Left ventricle myocardium superior (tissue), 1 donor: ENCODE data around the gene POLR1D. TPM values are rescaled to one million over a fixed set of nuclear protein-coding genes. Genes with fewer than 3 reads are reported as not detected.
A peak's percentile ranks its signal among the peaks of the same experiment; 100 is the strongest.
"Not testable (repeated sequence)": the region's sequence is repeated elsewhere in the genome, so short reads cannot be mapped to it uniquely, and the experiment has no call there.

Experiments
- ATAC-seq: fragments of 200-7000 bp; cut with Tn5 transposase; one replicate; pipeline ENCODE4 v1.9.1; 2020; ENCODE audit warnings: mild to moderate bottlenecking, moderate library complexity
- DNase-seq: peaks from one replicate; pipeline ENCODE4 v3.0.0-alpha.2; 2020
- intact Hi-C: fragments of 100-400 bp; cut with micrococcal nuclease; formaldehyde crosslinking; loops from one replicate; pipeline ENCODE4 v1.11.0; 2022
- total RNA-seq: library from RNA; stranded (reverse); fragmentation: NEBNext Ultra II Directional; extraction: Animal tissue kit (Norgen Biotek cat#: 25700); gene quantifications from one replicate; pipeline ENCODE4 v1.2.1, GENCODE V29; 2021
- donor health status: DM: no; HTN: yes; CAD: no; lungs with severe emphysema.

Gene POLR1D
- total RNA-seq, 1 donor from 2014 or later, result 97.4 TPM

- intact Hi-C loops, result no loop called here
- no peak for ATAC-seq
- DNase-seq, result no peak
These were observed 16.0 kb upstream of the POLR1D start for GRCh38 chr13:27605610-27606200.

GRCh38 chr13:27607125-27607524 is 14.6 kb upstream of the POLR1D start:
- peak; percentile 79 for ATAC-seq
- no peak for DNase-seq
- intact Hi-C loops, result no loop called here

DNA sequence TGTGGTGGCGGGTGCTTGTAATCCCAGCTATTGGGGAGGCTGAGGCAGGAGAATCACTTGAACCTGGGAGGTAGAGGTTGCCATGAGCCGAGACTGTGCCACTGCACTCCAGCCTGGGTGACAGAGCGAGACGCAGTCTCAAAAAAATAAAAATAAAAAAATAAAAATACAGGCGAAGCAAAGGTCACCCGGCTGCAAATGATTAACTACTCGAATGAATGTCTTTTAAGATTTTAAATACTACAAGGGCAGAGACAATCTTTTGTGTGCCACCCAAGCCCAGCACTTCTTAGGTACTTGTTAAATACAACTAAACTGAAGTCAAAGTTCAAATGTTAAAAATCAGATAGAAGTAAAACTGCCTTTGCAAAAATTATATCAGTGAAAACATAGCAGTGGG is 8.1 kb upstream of the POLR1D start:
- no peak for ATAC-seq
- intact Hi-C loops, result no loop called here
- DNase-seq, result no peak

DNA sequence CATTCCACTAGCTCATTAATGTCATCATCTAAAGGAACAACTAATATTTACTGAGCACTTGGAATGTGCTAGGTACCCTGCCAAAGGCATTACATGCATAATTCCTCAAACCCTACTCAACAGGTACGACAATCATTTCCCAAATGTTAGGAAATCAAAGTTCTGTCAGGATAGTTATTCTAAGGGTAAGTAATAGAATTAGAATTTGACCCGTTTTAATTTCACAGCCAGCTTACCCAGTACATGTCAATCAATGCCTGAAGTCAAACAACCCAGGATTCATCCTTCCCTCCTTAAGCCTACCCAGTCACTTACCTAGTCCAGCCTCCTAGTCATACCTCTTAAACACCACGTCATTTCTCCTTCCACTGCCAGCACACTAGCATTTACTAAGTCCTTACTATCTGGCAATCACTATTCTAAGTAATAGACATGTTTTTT is 3.8 kb upstream of the POLR1D start:
- intact Hi-C loops, result no loop called here
- DNase-seq (no peak), ATAC-seq (no peak)

DNA sequence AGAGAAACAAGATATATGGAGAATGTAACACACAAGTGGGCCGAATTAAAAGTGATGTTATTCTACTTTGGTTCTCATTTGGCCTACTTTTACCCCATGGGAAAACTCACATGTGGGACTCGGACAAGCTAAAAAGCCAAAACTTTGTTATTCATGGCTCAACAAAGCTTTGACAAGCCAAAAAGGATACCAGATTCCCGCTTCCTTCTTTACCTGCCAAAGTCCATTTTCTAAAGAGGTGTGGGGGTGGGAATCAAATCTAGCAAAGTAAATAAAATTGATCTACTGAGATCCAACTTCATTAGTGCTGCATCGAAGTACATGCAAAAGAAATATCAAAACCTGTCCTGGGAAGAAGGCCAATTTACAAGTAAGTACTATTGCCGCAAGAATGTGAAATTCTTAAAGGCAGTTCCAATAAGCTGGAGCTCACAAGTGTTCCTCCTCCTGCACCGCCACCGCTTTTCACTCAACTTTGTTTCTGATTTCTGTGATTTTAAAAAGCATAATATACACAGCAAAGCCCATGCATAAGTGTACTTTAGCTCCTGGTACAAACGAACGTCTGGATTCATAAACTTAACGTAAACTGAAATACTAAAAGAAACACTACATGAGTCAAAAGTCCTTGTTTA is 2.5 kb upstream of the POLR1D start:
- ATAC-seq (no peak), DNase-seq (no peak)
- intact Hi-C loops, result no loop called here

- intact Hi-C loops, result no loop called here
- DNase-seq, result peak; percentile 69
- peak; percentile 36 for ATAC-seq
These were observed 1.8 kb upstream of the POLR1D start for GRCh38 chr13:27619728-27620376.

- ATAC-seq (peak; percentile 96), DNase-seq (peak; percentile 100)
- intact Hi-C loops, result no loop called here
These were observed 1.1 kb upstream of the POLR1D start, which contains the start of gene LNX2 for GRCh38 chr13:27620377-27621115. TSS of gene LNX2 (minus strand) at chr13:27620529. CDS start at chr13:27581703, 38,826 bp downstream.

- no peak for ATAC-seq
- no peak for DNase-seq
- intact Hi-C loops, result no loop called here
These were observed 651 bp upstream of the POLR1D start for GRCh38 chr13:27621116-27621365.

DNA sequence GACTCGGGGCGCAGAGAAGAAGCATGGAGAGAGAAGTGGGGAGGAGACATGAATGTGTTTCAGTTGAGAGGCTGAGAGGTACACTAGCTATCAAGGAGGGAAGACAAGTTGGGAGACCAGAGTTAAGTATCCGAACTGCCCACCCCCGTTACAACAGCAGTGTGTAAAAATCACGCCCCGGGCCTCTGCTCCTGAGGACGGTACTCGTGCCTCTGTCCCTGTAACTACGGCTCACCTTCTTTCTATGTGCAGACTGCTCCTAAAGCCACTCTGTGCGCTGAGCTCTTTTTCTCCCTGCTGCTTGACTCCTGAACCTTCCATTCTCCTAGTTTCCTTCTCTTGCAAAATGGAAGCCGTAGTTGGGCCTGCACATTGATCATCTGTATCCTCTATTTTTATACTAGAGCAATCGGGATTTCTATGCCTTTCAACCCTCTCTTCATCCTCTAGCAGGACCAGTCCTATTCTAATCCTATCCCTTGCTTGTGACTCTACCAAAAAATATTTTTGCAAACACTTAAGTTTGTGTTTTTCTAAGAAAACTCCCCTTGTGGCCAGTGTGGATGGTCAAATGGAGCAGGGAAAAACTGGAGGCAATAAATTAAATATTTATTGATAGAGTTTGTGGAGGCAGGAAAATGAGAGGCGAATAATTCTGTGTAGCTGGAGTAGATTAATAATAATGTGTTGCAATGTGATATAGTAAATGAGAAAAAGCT is 569 bp downstream of the POLR1D start:
- intact Hi-C loops, result no loop called here
- ATAC-seq (no peak), DNase-seq (no peak)

DNA sequence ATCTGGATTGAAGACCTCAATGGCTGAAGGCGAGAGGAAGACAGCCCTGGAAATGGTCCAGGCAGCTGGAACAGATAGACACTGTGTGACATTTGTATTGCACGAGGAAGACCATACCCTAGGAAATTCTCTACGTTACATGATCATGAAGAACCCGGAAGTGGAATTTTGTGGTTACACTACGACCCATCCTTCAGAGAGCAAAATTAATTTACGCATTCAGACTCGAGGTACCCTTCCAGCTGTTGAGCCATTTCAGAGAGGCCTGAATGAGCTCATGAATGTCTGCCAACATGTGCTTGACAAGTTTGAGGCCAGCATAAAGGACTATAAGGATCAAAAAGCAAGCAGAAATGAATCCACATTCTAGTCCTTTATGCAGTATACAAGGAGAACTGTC is 1.2 kb downstream of the POLR1D start:
- DNase-seq (no peak), ATAC-seq (no peak)
- intact Hi-C loops, result no loop called here

GRCh38 chr13:27624071-27624470 is 2.4 kb downstream of the POLR1D start:
- intact Hi-C loops, result no loop called here
- ATAC-seq, result no peak

DNA sequence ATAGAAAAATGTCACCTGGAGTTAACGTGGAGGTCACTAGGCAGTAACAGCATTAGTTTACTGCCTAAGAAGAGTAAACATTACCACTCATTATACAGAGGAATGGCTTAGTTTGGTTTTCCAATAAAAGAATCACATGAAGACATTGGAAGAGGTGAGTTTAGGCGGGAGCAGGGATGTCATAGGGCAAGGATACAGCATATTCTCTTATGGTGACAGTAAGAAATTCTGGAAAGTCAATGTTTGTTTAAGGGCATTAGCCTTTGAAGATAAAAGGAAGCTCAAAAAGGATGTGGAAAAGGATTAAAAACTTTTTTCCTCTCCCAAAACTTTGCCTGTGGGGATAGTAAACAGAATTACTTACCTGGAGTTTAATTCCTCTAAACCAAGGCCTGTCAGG is 4.1 kb downstream of the POLR1D start:
- intact Hi-C loops, result no loop called here
- no peak for ATAC-seq
- DNase-seq, result no peak

More at GRCh38 chr13:27624071-27624470, 2.4 kb downstream of the POLR1D start:
- DNase-seq, result no peak

DNA sequence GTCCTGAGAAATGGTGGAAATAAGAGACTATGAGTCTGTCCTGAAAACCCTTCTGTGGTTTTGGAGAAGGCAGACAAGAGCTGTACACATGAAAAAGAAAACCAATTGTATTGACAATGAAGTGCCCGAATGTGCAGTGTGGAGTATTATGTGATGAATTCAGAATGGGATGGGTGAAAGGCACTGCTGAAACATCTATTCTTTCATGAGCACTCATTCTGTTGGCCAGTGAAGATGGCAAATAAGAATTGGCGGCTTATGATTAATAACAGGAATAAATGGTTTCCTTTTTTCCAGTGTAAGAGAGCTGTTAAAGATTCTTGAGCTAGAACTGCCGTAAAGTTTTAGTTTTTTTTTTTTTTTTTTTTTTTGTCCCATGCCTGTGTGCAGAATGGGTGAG is 5.7 kb downstream of the POLR1D start:
- ATAC-seq, result no peak

GRCh38 chr13:27628081-27628480 is 6.4 kb downstream of the POLR1D start:
- DNase-seq, result no peak
- ATAC-seq, result no peak
- intact Hi-C loops, result no loop called here

More for the DNA sequence above, 5.7 kb downstream of the POLR1D start:
- intact Hi-C loops, result no loop called here
- DNase-seq, result no peak

- intact Hi-C loops, DNase-seq: not testable (repeated sequence)
These were observed 7.1 kb downstream of the POLR1D start for GRCh38 chr13:27628766-27629165.

GRCh38 chr13:27631156-27631555 is 9.5 kb downstream of the POLR1D start:
- DNase-seq, result no peak
- ATAC-seq, result no peak
- intact Hi-C loops, result no loop called here

More at GRCh38 chr13:27628766-27629165, 7.1 kb downstream of the POLR1D start:
- ATAC-seq, result not testable (repeated sequence)

DNA sequence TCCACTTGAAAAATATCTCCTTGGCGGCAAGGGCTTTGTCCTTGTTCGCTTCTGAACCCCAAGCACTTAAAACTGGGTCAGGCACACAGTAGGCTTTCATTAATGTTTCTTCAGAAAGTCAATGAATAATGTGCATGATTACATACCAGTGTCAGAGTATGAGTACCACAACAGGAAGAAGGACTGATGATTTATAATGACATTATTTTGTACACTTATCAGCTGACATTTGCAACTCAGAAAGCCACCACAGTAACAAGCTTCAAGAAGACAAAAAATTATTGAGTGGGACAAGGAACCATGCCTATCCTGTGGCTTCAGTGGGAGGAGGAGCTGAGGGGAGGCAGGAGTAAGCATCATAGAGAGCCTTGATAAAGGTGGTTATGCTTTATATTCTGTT is 10.0 kb downstream of the POLR1D start:
- intact Hi-C loops, result no loop called here
- no peak for ATAC-seq
- DNase-seq, result no peak

DNA sequence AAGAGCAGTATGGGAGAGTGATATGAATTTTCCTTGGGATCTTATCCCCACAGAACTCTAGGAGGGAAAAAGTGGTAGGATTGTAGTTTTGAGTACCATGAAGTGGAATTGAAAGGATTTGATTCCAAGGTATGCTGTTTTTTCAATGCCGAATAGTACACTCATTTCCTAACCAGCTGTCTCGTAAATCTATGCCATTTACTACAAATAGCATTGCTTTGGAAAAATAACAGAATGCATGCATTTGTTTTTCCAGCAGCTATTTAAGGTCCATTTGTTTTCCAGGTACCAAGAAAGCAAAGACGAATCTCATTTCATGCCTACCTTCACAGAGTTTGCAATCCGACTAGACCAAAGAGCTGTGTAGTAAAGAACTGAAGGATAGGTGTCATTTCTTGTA is 10.5 kb downstream of the POLR1D start:
- no peak for ATAC-seq
- intact Hi-C loops, result no loop called here
- no peak for DNase-seq

DNA sequence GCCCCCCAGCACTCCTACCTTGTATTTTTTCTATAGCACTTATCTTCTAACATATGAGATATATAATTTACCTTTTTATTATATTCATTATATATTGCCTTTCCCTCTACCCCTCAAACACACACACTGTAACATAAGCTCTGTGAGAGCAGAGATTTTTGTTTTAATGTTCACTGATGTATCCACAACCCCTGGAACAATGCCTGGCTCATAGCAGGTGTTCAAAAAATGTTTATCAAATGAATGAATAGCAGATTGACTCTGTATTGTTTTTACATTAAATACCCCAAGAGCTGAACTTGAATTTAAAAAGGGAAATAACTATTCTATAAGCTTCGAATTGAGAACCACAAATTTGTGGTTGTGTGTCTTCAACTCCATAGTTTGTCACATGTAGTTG is 11.0 kb downstream of the POLR1D start:
- intact Hi-C loops, result no loop called here
- no peak for DNase-seq
- no peak for ATAC-seq

GRCh38 chr13:27634231-27634630 is 12.5 kb downstream of the POLR1D start:
- intact Hi-C loops, result no loop called here
- DNase-seq, result no peak
- no peak for ATAC-seq
